NCI-H1417 treated with DMSO at 0.1 percent for 48 hours (cell line): Measurements from ENCODE around the gene AANAT.

Experiments
- DNase-seq: peaks from one replicate; lab custom pipeline; 2025; lab: John Stamatoyannopoulos, UW

AANAT gene

DNA sequence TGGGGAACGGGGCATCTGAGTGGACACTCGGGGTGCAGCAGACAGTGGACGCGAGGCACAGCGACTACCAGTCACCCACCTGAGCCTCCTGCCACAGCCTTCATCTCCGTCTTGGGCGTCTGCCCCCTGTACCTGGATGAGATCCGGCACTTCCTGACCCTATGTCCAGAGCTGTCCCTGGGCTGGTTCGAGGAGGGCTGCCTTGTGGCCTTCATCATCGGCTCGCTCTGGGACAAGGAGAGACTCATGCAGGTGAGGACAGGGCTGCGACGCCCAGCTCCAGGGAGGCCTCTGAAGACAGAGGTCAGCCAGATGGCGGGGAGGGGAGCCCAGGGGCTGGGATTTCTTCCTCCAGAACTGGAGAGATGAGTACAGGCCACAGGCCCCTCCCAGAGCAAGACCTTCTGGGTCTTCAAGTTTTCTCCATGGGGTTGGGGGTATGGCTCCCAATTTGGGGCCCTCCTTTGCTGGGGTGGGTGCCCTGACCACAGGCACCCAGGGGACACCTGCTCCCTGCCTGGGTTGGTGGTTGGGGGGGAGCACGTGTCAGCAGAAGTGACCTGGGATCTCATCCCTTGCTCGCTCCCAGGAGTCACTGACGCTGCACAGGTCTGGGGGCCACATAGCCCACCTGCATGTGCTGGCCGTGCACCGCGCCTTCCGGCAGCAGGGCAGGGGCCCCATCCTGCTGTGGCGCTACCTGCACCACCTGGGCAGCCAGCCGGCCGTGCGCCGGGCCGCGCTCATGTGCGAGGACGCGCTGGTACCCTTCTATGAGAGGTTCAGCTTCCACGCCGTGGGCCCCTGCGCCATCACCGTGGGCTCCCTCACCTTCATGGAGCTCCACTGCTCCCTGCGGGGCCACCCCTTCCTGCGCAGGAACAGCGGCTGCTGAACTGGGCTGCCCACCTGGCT lies 1.9 kb downstream of the AANAT start:
- DNase-seq = no peak

DNA sequence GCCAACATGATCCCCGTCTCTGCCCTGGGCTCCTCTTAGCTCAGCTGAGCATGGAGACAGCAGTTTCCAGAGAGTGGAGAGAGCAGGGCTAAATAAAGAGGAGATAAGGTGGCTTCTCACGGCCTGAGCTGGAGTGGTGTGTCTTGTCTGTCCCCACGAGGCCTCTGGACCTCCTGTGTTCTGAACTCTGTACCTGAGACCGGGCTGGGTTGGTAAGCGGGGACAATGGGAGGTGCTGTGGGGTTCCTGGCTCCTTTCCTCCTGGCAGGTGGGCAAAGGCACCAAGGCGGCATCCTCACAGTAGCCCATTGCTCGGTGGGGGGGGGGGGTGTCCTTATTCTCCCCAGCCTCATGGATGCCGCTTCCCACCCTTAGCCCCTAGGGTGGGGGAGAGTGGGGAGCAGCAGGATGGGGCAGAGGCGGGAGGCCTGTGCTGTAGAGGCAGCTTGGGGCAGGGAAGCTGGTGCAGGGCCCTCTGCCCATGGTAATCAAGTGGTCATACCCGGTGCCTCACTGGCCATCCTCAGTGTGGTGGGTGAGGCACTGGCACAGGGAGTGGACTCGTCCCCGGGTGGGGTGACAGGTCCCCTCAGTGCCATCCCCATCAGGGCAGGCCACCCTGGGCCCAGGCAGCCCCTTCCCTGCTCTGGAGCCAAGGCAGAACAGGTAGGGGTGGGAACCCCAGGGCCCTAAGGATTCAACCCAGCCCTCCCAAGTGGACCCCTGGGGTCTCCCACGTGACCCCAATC lies 2.8 kb downstream of the AANAT start:
- no peak for DNase-seq

- DNase-seq = no peak
These were observed 4.3 kb downstream of the AANAT start for GRCh38 chr17:76471498-76472257.

DNA sequence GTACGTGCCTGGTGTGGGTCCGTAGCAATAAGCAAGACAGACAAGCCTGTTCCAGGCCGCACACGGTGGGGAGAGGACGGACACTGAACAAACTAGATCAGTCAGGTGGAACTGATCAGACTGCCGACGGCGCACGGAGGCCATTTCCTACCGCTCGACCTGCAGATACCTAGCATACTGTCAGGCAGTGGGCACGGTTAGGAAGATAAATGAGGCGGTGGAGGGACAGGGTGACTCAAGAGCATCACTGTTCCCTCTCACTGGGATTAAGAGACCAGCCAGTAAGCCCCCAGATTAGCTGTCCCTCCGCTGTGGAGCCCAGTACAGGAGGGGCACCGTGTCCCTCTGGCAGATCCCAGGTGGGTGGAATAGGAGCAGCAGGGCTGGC lies 4.8 kb downstream of the AANAT start:
- no peak for DNase-seq

- DNase-seq = no peak
These were observed 5.3 kb downstream of the AANAT start for GRCh38 chr17:76472726-76473125.

- no peak for DNase-seq
These were observed 6.2 kb downstream of the AANAT start for GRCh38 chr17:76473541-76473985.

DNA sequence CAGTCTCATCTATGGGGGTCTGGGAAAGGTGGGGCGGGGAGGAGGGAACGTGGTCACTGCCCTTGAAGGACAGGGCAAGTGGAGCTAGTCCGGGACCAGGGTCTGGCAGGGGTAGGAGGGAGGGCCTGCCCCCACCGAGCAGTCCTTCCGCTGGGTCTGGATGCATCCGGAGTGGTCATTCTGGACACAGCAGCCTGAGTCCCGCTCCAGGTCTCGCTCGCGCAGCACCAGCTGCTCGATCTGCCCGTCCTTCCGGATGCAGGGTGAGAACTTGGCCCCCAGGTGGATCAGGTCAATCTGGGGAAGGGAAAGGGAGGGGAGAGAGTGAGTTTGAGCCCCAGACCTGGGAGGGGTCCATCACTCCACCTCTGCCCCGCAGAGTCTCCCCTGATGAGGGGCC lies 6.8 kb downstream of the AANAT start:
- DNase-seq = no peak

DNA sequence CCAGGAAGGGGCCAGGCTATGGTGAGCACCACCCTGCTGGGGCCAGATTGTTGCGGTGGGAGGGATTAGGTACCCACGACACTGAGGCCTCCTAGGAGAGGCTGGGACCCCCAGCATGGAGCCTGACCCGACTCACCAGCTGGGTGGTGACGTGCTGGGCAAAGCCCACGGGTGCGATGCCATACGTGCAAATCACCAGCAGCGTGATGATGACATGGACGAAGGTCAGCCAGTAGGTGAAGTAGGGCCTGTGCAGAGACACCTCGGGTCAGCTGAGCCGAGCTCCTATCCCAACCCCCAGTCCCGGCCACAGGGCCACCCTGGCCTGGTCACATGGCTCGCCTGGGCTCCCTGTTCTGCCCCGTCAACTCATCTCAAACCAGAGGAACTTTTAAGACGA lies 7.5 kb downstream of the AANAT start:
- DNase-seq = no peak

DNA sequence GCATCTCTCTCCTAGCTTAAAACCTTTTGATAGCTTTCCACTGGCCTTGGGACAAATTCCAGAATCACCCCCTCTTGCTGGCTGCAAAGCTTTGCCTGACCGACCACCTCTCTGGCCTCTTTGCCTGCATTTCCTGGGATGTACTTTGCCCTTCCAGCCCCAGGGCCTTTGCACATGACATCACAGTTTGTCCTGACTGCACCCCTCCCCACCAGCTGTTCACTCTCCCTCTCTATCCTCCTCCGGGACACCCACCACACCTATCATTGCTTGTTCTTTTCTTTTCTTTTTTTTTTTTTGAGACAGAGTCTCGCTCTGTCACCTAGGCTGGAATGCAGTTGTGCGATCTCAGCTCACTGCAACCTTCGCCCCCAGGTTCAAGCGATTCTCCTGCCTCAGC lies 7.9 kb downstream of the AANAT start:
- no peak for DNase-seq

GRCh38 chr17:76476736-76477135 lies 9.3 kb downstream of the AANAT start:
- no peak for DNase-seq

GRCh38 chr17:76477576-76477975 lies 10.2 kb downstream of the AANAT start:
- no peak for DNase-seq

DNA sequence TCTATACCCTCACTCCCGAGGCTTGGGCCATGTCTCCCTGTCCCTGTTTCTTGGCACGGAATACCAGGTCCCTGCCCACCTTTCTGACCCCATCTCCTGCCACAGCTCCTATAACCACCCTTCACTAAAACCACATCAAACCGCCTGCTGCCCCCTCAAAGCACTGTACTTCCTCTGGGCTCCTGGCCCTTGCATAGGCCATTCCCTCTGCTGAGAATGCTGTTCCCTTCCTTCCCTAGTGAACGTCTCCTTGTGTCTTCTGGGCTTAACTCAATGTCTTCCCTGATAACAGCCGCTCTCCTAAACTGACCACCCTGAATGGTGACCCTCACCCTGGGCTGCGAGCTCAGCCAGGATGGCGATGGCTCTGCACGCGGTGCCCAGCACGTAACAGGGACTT lies 10.7 kb downstream of the AANAT start:
- DNase-seq = no peak

DNA sequence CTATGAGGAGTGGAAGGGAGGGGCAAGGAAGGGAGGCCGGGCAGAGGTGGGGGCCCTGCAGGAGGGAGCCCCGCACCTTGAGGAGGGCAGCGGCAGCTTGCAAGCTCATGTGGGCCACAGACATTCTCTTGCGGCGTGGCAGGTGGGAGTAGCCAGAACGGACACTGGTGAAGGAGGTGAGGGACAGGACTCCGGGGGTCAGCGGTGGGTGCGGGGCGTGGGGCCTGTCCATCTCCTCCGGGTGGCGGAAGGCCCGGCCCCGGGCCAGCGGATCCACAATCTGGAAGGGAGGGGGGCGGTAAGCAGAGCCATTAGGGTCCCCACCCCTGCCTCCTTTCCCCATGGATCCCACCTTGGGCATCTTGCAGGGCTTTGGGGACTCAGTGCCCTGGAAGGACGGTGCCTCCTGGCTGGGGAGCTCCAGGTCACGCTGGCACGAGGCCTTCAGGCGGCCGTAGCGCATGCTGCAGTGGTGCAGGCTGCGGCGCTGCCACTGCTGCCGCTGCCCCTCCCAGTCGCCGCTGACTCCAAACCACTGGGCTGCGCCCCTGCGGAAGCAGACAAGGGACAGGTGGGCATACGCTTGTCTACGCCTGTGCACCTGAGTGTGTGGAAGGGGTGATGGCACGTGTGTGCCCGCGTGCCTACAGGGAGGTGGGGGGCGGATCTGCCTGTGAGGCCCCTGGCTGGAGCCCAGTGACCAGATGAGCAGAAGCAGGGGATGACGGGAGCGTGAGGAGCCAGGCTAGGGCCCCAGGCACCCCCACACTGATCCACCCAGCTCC lies 11.5 kb downstream of the AANAT start:
- DNase-seq = no peak

DNA sequence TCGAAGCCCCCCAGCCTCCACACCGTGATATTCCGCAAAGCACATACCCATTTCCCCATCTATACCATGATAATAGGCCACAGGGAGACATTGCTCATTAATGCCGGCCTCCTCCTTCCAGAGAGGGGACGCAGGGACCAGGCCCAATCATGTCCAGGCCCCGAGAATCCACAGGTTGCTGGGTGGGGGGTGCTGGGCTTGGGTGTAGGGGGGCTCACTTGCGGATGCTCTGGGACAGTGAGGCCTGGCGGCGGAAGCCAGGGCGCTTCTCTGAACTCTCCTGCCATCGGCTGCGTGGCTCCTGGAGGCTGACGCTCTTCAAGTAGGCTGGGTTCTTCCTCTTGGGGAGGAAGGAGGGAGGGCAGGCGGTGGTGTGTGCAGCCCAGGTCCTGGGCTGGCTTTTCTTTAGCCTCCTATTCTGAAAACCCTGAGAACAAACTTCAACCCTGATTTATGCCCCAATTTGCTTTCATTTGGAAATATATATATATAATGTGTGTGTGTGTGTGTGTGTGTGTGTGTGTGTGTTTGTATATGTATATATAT lies 12.2 kb downstream of the AANAT start:
- DNase-seq = no peak

- DNase-seq = no peak
These were observed 13.2 kb downstream of the AANAT start for GRCh38 chr17:76480632-76481031.

- DNase-seq = no peak
These were observed 13.8 kb downstream of the AANAT start for GRCh38 chr17:76481071-76481655.

DNA sequence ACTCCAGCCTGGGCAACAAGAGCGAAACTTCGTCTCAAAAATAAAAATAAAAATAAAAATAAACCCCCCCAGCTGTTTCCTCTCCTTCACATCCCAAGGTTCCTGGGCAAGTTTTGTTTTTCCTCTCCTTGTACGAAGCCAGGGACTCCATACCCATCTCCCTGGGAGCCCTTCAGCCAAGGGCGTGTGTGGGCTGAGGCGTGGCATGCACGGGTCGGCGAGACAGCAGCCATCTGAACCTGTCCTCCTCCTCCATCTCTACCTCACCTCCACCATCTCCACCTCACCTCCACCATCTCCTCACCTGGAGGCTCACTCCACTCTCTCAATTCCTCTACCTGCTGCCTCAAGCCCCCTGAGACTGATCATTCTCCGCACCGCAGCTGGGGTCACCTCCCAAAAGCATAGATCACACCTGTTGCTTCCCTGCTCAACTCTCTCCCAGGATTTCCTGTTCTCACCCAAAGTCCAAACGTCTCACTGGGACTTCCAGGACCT lies 16.9 kb downstream of the AANAT start:
- DNase-seq = no peak

DNA sequence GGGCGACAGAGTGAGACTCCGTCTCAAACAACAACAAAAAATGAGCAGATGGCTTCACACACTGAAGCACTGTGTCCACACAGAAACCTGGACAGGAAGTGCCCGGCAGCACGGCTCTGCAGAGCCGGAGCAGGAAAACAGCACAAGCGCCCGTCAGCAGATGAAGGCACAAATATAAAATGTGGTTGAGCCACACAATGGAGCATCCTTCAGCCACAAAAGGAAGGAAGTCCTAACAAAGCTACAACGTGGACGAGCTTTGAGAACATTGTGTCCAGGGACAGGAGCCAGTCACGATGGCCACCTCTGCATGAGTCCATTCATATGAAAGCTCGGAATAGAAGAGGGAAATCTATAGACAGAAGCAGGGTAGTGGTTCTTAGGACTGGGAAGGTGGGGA lies 18.2 kb downstream of the AANAT start:
- no peak for DNase-seq

GRCh38 chr17:76487451-76488192 lies 20.2 kb downstream of the AANAT start:
- no peak for DNase-seq

DNA sequence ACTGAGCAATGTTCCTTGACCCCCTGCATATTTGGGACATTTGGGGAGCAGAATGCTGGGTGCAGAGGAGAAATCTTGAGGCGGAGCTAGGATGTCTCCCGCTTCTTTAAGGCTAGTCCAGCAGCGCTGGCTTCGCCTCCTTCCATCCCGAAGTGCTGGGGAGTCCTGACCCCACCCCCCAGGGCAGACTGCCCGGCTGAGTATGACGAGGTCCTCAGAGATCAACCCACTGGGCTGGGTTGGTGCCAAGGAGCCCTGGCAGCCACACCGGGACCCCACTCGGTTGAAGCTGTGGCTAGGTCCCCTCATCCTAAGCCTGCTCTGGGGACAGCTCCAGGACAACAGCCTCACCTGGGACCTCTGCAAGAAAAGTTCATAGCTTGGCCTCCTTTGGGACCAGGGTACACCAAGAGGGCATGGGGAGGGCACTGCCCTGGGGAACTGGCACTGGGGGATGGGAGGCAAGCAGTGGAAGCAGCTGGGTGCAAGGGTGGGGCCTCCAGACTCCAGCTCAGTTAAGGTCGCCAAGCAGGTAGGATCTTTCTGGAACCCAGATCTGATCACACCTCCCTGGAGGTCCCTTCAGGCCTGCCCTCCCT lies 22.8 kb downstream of the AANAT start:
- DNase-seq = no peak
